ENCODE measurements around the gene LPAR3. TPM values are rescaled to one million over a fixed set of nuclear protein-coding genes. Genes with fewer than 3 reads are reported as not detected.

Gene LPAR3
- total RNA-seq, 2 experiments from 2014 or later = 0.21 to 0.23 TPM

- intact Hi-C loops (cut with DNase I, micrococcal nuclease) = no loop called here
- H3K27ac Mint-ChIP-seq = no peak overlapping the region
- H3K4me3 Mint-ChIP-seq = no peak overlapping the region
- DNase-seq = no peak
- no peaks in the 10 kb centered on the region for H3K4me1 Mint-ChIP-seq
- peaks cover 2% of the 10 kb centered on the region for H3K9me3 Mint-ChIP-seq (ENCODE audit: low read depth)
- H3K27me3 Mint-ChIP-seq = no peaks in the 10 kb centered on the region
- ChIA-PET CTCF (interaction anchor here (0.5 to 2.0 kb wide), 3 partner anchors 17 to 146 kb away, joined by 3 to 7 read pairs (median 3); no protein-coding TSS in a partner anchor), POLR2A (no interaction called here)
- H3K36me3 Mint-ChIP-seq (ENCODE audit: low read depth) = no peaks in the 10 kb centered on the region
- no peak for ATAC-seq
Measured at GRCh38 chr1:84789014-84789413, 104.0 kb downstream of the LPAR3 start.

DNA sequence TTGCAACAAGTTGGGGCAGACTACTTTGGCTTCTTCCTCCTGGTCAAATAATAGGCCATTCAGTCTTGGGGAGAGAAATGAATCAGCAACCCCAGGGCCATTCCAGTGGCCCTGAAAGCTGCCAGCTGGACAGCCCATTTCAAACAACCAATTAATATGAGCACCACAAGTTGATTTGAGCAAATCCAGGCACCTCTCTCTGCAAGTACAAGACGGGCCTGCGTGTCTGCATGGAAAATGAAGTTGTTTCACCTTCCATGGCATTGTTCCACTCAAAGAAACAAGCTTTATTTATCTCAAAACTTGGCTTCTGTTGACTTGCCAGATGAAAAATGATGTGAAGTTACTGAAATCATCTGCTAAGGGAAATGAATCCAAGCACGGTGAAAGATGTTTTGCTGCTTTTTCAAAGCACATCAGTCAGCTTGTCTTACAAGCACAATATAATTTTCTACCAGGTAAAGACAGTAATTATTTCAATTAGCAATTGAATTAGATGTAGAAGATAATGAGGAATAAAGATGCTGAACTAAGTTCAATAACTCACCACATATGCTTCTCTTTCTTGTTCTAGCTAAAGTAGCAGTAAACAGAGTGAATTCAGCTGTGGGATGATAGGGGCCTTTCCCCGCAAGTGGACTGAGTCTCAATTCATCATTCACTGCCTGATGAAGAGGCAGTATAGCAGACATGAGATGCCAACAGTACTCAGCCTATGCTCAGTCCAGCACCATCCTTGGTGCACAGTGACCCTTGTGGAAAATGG, 107.6 kb downstream of the LPAR3 start:
- H3K36me3 Mint-ChIP-seq (ENCODE audit: low read depth) = no peaks in the 10 kb centered on the region
- DNase-seq (no peak), ATAC-seq (no peak)
- no peaks in the 10 kb centered on the region for H3K9me3 Mint-ChIP-seq (ENCODE audit: low read depth)
- POLR2A ChIA-PET = no interaction called here
- peaks cover 13% of the 10 kb centered on the region for H3K4me1 Mint-ChIP-seq
- intact Hi-C loops (cut with DNase I, micrococcal nuclease) = no loop called here
- no peak overlapping the region for H3K27ac Mint-ChIP-seq
- no peak overlapping the region for H3K4me3 Mint-ChIP-seq
- no peaks in the 10 kb centered on the region for H3K27me3 Mint-ChIP-seq
- CTCF ChIA-PET = interaction anchor here (0.6 to 1.3 kb wide), 6 partner anchors 9 to 643 kb away, joined by 3 read pairs; no protein-coding TSS in a partner anchor

DNA sequence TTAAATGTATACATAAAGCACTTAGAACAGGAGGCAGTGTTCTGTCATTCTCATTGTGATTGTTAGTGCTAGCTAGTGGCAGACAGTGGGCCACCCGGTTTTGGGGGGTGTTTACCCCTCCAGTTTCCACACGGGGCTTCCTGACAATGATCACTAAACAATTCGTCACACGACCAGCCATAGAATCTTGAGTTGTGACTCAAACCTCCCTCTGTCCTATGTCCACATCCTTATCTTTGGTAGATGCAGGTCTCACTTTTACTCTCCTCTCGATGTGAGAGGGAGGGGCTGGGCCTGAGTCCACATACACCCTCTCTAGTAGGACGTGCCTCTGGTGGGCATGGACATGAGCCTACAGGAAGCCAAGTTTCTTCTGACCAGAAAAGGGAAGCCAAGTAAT, 110.1 kb downstream of the LPAR3 start:
- POLR2A ChIA-PET = no interaction called here

GRCh38 chr1:84781946-84782771, 110.8 kb downstream of the LPAR3 start:
- Mint-ChIP-seq H3K36me3 (ENCODE audit: low read depth) (no peaks in the 10 kb centered on the region), H3K4me1 (peaks cover 22% of the 10 kb centered on the region), H3K27ac (no peak overlapping the region), H3K4me3 (peak overlapping the region; percentile 57), H3K9me3 (ENCODE audit: low read depth) (no peaks in the 10 kb centered on the region), H3K27me3 (no peaks in the 10 kb centered on the region)
- POLR2A ChIA-PET = interaction anchor here (0.6 kb wide), 1 partner anchor 115 kb away, joined by 3 read pairs; no protein-coding TSS in a partner anchor
- CTCF ChIA-PET = interaction anchor here (0.6 to 2.0 kb wide), 40 partner anchors 9 to 658 kb away, joined by 3 to 18 read pairs (median 3); no protein-coding TSS in a partner anchor
- ATAC-seq (peak; percentile 89), DNase-seq (peak; percentile 89)
- intact Hi-C loops (cut with DNase I, micrococcal nuclease) = loop anchor here in 1 of 2 experiments (1.0 to 5.0 kb wide), 2 partner anchors 154 to 470 kb away; no protein-coding TSS in a partner anchor

More for the DNA sequence above, 110.1 kb downstream of the LPAR3 start:
- no peaks in the 10 kb centered on the region for H3K27me3 Mint-ChIP-seq
- no peaks in the 10 kb centered on the region for H3K9me3 Mint-ChIP-seq (ENCODE audit: low read depth)
- intact Hi-C loops (cut with DNase I, micrococcal nuclease) = loop anchor here in 1 of 2 experiments (1.0 to 5.0 kb wide), 2 partner anchors 153 to 469 kb away; no protein-coding TSS in a partner anchor
- no peak overlapping the region for H3K4me3 Mint-ChIP-seq
- H3K36me3 Mint-ChIP-seq (ENCODE audit: low read depth) = no peaks in the 10 kb centered on the region
- no peak for DNase-seq
- ATAC-seq = no peak
- H3K27ac Mint-ChIP-seq = no peak overlapping the region
- H3K4me1 Mint-ChIP-seq = peaks cover 22% of the 10 kb centered on the region
- CTCF ChIA-PET = interaction anchor here (0.7 to 2.0 kb wide), 26 partner anchors 10 to 333 kb away, joined by 3 to 18 read pairs (median 4); no protein-coding TSS in a partner anchor

DNA sequence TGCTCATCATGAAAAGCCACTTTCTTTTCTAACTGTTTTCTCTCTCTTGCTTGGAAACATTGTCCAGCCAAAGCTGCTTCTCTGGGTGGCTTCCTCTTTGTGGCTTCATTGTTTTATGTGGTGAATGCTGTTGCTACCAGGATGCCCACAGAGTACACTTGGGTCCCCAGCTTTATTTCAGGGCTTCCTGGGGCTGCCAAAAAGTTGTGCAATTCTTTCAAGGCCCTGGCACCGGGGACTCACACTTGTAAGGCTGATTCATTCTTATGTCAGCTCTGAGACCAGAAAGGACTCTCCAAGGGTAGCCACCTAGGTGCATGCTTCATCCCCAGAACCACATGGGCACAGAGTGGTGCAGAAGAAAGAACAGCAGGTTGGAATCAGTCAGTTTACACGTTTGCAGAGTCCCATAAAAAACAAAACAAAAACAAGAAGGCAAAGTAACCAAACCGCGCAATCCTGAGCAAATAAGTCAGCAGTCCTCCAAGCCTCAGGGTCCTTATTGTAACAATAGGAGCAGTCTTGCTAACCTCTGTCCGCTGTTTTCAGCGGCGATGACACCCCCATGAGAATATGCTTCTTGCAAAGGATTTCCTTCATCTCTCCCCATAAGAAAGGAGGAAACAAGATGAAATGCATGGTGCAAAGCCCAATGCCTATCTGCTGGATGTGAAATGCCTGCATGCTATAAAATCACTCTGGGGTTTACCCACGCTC, 112.8 kb downstream of the LPAR3 start:
- H3K27me3 Mint-ChIP-seq = no peaks in the 10 kb centered on the region
- no peak overlapping the region for H3K27ac Mint-ChIP-seq
- POLR2A ChIA-PET = no interaction called here
- H3K36me3 Mint-ChIP-seq (ENCODE audit: low read depth) = no peaks in the 10 kb centered on the region
- CTCF ChIA-PET = interaction anchor here (0.6 to 1.0 kb wide), 3 partner anchors 10 to 1061 kb away, joined by 3 to 4 read pairs (median 3); no protein-coding TSS in a partner anchor
- ATAC-seq (peak; percentile 27), DNase-seq (no peak)
- H3K9me3 Mint-ChIP-seq (ENCODE audit: low read depth) = no peaks in the 10 kb centered on the region
- no peak overlapping the region for H3K4me3 Mint-ChIP-seq
- intact Hi-C loops (cut with DNase I, micrococcal nuclease) = loop anchor here in 1 of 2 experiments (5.0 kb wide), 1 partner anchor 472 kb away; no protein-coding TSS in a partner anchor
- H3K4me1 Mint-ChIP-seq = peaks cover 22% of the 10 kb centered on the region

DNA sequence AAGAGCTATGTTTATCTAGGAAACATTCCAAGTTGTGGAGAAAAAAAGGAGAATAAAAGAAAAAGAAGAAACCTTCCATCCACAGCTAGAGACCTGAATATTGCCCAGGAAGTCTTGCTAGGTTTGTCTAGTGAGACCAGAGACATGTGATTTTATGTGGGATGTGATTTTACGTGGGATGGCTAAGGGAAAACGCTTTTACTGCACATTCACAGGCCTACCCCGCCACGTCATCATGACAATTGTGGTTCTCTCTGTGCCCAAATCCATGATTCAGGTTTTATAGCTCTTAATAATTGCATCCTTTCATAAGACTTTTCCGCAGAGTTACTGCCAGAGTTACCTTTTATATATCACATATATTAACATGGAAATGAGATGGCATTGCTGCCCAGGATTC, 116.4 kb downstream of the LPAR3 start:
- Mint-ChIP-seq H3K4me3 (no peak overlapping the region), H3K36me3 (ENCODE audit: low read depth) (no peaks in the 10 kb centered on the region), H3K9me3 (ENCODE audit: low read depth) (no peaks in the 10 kb centered on the region), H3K27me3 (no peaks in the 10 kb centered on the region), H3K4me1 (peaks cover 11% of the 10 kb centered on the region), H3K27ac (no peak overlapping the region)
- ChIA-PET CTCF (interaction anchor here (0.7 to 2.0 kb wide), 3 partner anchors 17 to 88 kb away, joined by 3 to 5 read pairs (median 3); no protein-coding TSS in a partner anchor), POLR2A (no interaction called here)
- no peak for DNase-seq
- intact Hi-C loops (cut with DNase I, micrococcal nuclease) = no loop called here
- ATAC-seq = no peak

GRCh38 chr1:84775535-84775920, 117.5 kb downstream of the LPAR3 start:
- ChIA-PET POLR2A (interaction anchor here (0.6 kb wide), 1 partner anchor 17 kb away, joined by 11 read pairs; no protein-coding TSS in a partner anchor), CTCF (interaction anchor here (0.6 to 2.0 kb wide), 5 partner anchors 10 to 161 kb away, joined by 3 to 5 read pairs (median 3); no protein-coding TSS in a partner anchor)
- no peaks in the 10 kb centered on the region for H3K9me3 Mint-ChIP-seq (ENCODE audit: low read depth)
- no peaks in the 10 kb centered on the region for H3K36me3 Mint-ChIP-seq (ENCODE audit: low read depth)
- DNase-seq = no peak
- intact Hi-C loops (cut with DNase I, micrococcal nuclease) = no loop called here
- no peak for ATAC-seq
- H3K27ac Mint-ChIP-seq = no peak overlapping the region
- H3K27me3 Mint-ChIP-seq = no peaks in the 10 kb centered on the region
- H3K4me3 Mint-ChIP-seq = no peak overlapping the region
- H3K4me1 Mint-ChIP-seq = peaks cover 9% of the 10 kb centered on the region

- H3K9me3 Mint-ChIP-seq (ENCODE audit: low read depth) = no peaks in the 10 kb centered on the region
- no peak for ATAC-seq
- ChIA-PET POLR2A (interaction anchor here (0.6 kb wide), 1 partner anchor 16 kb away, joined by 11 read pairs; no protein-coding TSS in a partner anchor), CTCF (interaction anchor here (0.6 to 2.0 kb wide), 6 partner anchors 10 to 162 kb away, joined by 3 to 5 read pairs (median 4); no protein-coding TSS in a partner anchor)
- H3K27me3 Mint-ChIP-seq = no peaks in the 10 kb centered on the region
- H3K4me3 Mint-ChIP-seq = no peak overlapping the region
- no peaks in the 10 kb centered on the region for H3K36me3 Mint-ChIP-seq (ENCODE audit: low read depth)
- H3K4me1 Mint-ChIP-seq = peaks cover 4% of the 10 kb centered on the region
- intact Hi-C loops (cut with DNase I, micrococcal nuclease) = loop anchor here (5.0 kb wide), 2 partner anchors 333 to 633 kb away; partner anchors contain the start of gene PRKACB (in 1 of the 2)
- DNase-seq = no peak
- H3K27ac Mint-ChIP-seq = no peak overlapping the region
Measured at GRCh38 chr1:84774669-84775534, 118.1 kb downstream of the LPAR3 start.

DNA sequence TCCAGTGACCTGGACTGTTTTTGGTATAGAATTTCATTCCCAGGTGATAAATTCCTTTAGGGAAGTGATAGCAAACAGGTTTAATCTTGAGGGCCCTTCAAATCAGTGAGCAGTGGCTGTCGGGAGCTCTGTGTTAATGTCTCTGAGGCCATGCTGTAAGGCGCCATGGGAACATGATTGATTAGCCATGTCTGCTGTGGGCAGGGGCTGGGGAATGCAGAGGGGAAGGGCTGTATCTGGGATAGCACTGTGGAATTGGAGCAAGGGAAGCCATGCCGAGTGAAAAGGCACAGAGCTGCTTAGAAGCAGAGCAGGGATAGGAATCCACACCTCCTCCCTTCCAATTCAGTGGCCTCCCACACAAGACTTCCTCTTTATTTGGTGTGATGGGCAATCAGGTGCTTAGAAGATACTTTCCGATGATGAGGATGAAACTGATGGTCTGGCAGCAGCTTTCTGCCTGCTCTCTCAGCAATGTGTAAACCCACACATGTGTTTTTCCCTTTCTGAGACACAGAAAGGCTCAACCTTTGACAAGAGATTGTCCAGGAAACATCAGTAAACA, 119.0 kb downstream of the LPAR3 start:
- Mint-ChIP-seq H3K27me3 (no peaks in the 10 kb centered on the region), H3K4me3 (no peak overlapping the region), H3K4me1 (no peaks in the 10 kb centered on the region), H3K36me3 (ENCODE audit: low read depth) (no peaks in the 10 kb centered on the region), H3K9me3 (ENCODE audit: low read depth) (no peaks in the 10 kb centered on the region), H3K27ac (no peak overlapping the region)
- DNase-seq (no peak), ATAC-seq (no peak)
- POLR2A ChIA-PET = no interaction called here
- intact Hi-C loops (cut with DNase I, micrococcal nuclease) = loop anchor here (2.0 to 5.0 kb wide), 4 partner anchors 163 to 841 kb away; partner anchors contain the start of gene PRKACB (in 1 of the 2)
- CTCF ChIA-PET = interaction anchor here (0.6 to 3.7 kb wide), 4 partner anchors 8 to 318 kb away, joined by 3 to 18 read pairs (median 10); no protein-coding TSS in a partner anchor

All from activated CD4-positive, alpha-beta T cell treated with anti-CD3 and anti-CD28 coated beads for 36 hours (primary cell).